Lung microvascular endothelial cell (primary cell): ENCODE data around the gene CD209. TPM values are rescaled to one million over a fixed set of nuclear protein-coding genes. Genes with fewer than 3 reads are reported as not detected.

Experiments used
- total RNA-seq: library from RNA; depleted of rRNA; stranded (reverse); fragments of >200 nt; gene quantifications from 2 replicates; pipeline ENCODE4 v1.2.1, GENCODE V29; 2014

Gene CD209
- total RNA-seq, 1 donor from 2014 or later, result not detected

Other genes starting within 250 kb of the CD209 start
- 10.7 and 12.9 TPM in 2 replicates for gene ZNF358, start 231.4 kb downstream of the CD209 start, total RNA-seq
- 3.3 and 5.4 TPM in 2 replicates for gene MCOLN1, start 224.9 kb downstream of the CD209 start, total RNA-seq
- gene PNPLA6, start 211.8 kb downstream of the CD209 start, total RNA-seq, result 59.9 and 88.3 TPM in 2 replicates
- gene CAMSAP3, start 151.7 kb downstream of the CD209 start, total RNA-seq, result under 0.01 TPM in 2 replicates
- 15.7 and 17.3 TPM in 2 replicates for gene XAB2, start 118.0 kb downstream of the CD209 start, total RNA-seq
- 37.0 and 40.1 TPM in 2 replicates for gene PET100, start 117.7 kb downstream of the CD209 start, total RNA-seq
- not detected in 2 replicates for gene PCP2, start 113.8 kb downstream of the CD209 start, total RNA-seq
- gene STXBP2, start 110.4 kb downstream of the CD209 start, total RNA-seq, result 23.3 and 29.8 TPM in 2 replicates
- not detected in 2 replicates for gene RETN, start 78.5 kb downstream of the CD209 start, total RNA-seq
- gene MCEMP1, start 70.4 kb downstream of the CD209 start, total RNA-seq, result not detected in 2 replicates
- gene TRAPPC5, start 66.7 kb downstream of the CD209 start, total RNA-seq, result 63.4 and 82.5 TPM in 2 replicates
- gene FCER2, start 45.4 kb downstream of the CD209 start, total RNA-seq, result not detected in 2 replicates
- gene CLEC4G, start 15.4 kb downstream of the CD209 start, total RNA-seq, result not detected in 2 replicates
- gene CLEC4M, start 15.7 kb upstream of the CD209 start, total RNA-seq, result 8.5 and 15.3 TPM in 2 replicates
- 7.0 and 7.9 TPM in 2 replicates for gene EVI5L, start 82.7 kb upstream of the CD209 start, total RNA-seq
- not detected in 2 replicates for gene PRR36, start 126.9 kb upstream of the CD209 start, total RNA-seq
- gene LRRC8E, start 141.0 kb upstream of the CD209 start, total RNA-seq, result under 0.01 and 0.65 TPM in 2 replicates
- gene MAP2K7, start 156.3 kb upstream of the CD209 start, total RNA-seq, result 6.8 and 9.9 TPM in 2 replicates
- gene TGFBR3L, start 167.3 kb upstream of the CD209 start, total RNA-seq, result under 0.01 TPM in 1 of 2 replicates, not detected in the other
- gene SNAPC2, start 172.8 kb upstream of the CD209 start, total RNA-seq, result 4.4 and 4.8 TPM in 2 replicates
- gene CTXN1, start 178.6 kb upstream of the CD209 start, total RNA-seq, result 1.4 and 2.0 TPM in 2 replicates
- 22.9 and 28.2 TPM in 2 replicates for gene TIMM44, start 196.1 kb upstream of the CD209 start, total RNA-seq